ENCODE data around the gene MTG2.

Gene MTG2

GRCh38 chr20:62214067-62214466 lies 31.2 kb downstream of the MTG2 start:
- no peak for DNase-seq
- H3K9me3 Mint-ChIP-seq = no peaks in the 10 kb centered on the region
- H3K4me1 Mint-ChIP-seq (ENCODE audit: low read depth in 2 of 2) = peaks cover 2% of the 10 kb centered on the region in 2 donors
- H3K27me3 Mint-ChIP-seq = peaks cover 4 to 53% of the 10 kb centered on the region in 2 donors
- no peaks in the 10 kb centered on the region for H3K36me3 Mint-ChIP-seq (ENCODE audit: insufficient read depth)
- no peak overlapping the region for H3K4me3 Mint-ChIP-seq
- H3K27ac Mint-ChIP-seq = no peak overlapping the region
- no peak for ATAC-seq (replicated peaks)

- no peaks in the 10 kb centered on the region for H3K36me3 Mint-ChIP-seq (ENCODE audit: insufficient read depth)
- H3K4me3 Mint-ChIP-seq = no peak overlapping the region
- DNase-seq (no peak), ATAC-seq (replicated peaks) (no peak)
- no peaks in the 10 kb centered on the region for H3K9me3 Mint-ChIP-seq
- H3K4me1 Mint-ChIP-seq (ENCODE audit: low read depth in 2 of 2) = peaks cover 4 to 5% of the 10 kb centered on the region in 2 donors
- H3K27ac Mint-ChIP-seq = no peak overlapping the region
- peaks cover 7 to 59% of the 10 kb centered on the region in 2 donors for H3K27me3 Mint-ChIP-seq
Observed at GRCh38 chr20:62215020-62215990, 32.5 kb downstream of the MTG2 start.

- peaks cover 13 to 63% of the 10 kb centered on the region in 2 donors for H3K27me3 Mint-ChIP-seq
- ATAC-seq (replicated peaks) (no peak), DNase-seq (no peak)
- no peak overlapping the region for H3K27ac Mint-ChIP-seq
- no peaks in the 10 kb centered on the region for H3K9me3 Mint-ChIP-seq
- no peak overlapping the region for H3K4me3 Mint-ChIP-seq
- H3K4me1 Mint-ChIP-seq (ENCODE audit: low read depth in 2 of 2) = peaks cover 5 to 6% of the 10 kb centered on the region in 2 donors
- no peaks in the 10 kb centered on the region for H3K36me3 Mint-ChIP-seq (ENCODE audit: insufficient read depth)
Observed at GRCh38 chr20:62215991-62216635, 33.3 kb downstream of the MTG2 start.

GRCh38 chr20:62216636-62217566 lies 34.1 kb downstream of the MTG2 start:
- no peak for ATAC-seq (replicated peaks)
- H3K4me3 Mint-ChIP-seq = no peak overlapping the region

GRCh38 chr20:62217913-62218773 lies 35.3 kb downstream of the MTG2 start:
- Mint-ChIP-seq H3K27me3 (peaks cover 27 to 80% of the 10 kb centered on the region in 2 donors), H3K9me3 (no peaks in the 10 kb centered on the region), H3K4me1 (ENCODE audit: low read depth in 2 of 2) (peaks cover 5 to 6% of the 10 kb centered on the region in 2 donors), H3K4me3 (no peak overlapping the region), H3K27ac (no peak overlapping the region), H3K36me3 (ENCODE audit: insufficient read depth) (no peaks in the 10 kb centered on the region)
- DNase-seq (no peak), ATAC-seq (replicated peaks) (no peak)

More at GRCh38 chr20:62216636-62217566, 34.1 kb downstream of the MTG2 start:
- peaks cover 20 to 68% of the 10 kb centered on the region in 2 donors for H3K27me3 Mint-ChIP-seq
- H3K27ac Mint-ChIP-seq = no peak overlapping the region
- H3K36me3 Mint-ChIP-seq (ENCODE audit: insufficient read depth) = no peaks in the 10 kb centered on the region
- peaks cover 5 to 6% of the 10 kb centered on the region in 2 donors for H3K4me1 Mint-ChIP-seq (ENCODE audit: low read depth in 2 of 2)
- no peak for DNase-seq
- no peaks in the 10 kb centered on the region for H3K9me3 Mint-ChIP-seq

GRCh38 chr20:62219101-62219991 lies 36.5 kb downstream of the MTG2 start:
- peaks cover 5 to 6% of the 10 kb centered on the region in 2 donors for H3K4me1 Mint-ChIP-seq (ENCODE audit: low read depth in 2 of 2)
- no peaks in the 10 kb centered on the region for H3K36me3 Mint-ChIP-seq (ENCODE audit: insufficient read depth)
- ATAC-seq (replicated peaks) (peak; percentile 16), DNase-seq (no peak)
- peak overlapping the region in 1 of 2 donors; percentile 44 for H3K27ac Mint-ChIP-seq
- peak overlapping the region; percentile 64 to 69 for H3K4me3 Mint-ChIP-seq
- H3K27me3 Mint-ChIP-seq = peaks cover 31 to 86% of the 10 kb centered on the region in 2 donors
- H3K9me3 Mint-ChIP-seq = no peaks in the 10 kb centered on the region

GRCh38 chr20:62219992-62220665 lies 37.3 kb downstream of the MTG2 start, which contains the start of gene HRH3:
Gene HRH3 (minus strand): TSS chr20:62220278. CDS start chr20:62219970, 308 bp downstream.
- Mint-ChIP-seq H3K27me3 (peaks cover 39 to 86% of the 10 kb centered on the region in 2 donors), H3K36me3 (ENCODE audit: insufficient read depth) (no peaks in the 10 kb centered on the region), H3K27ac (peak within 1 kb of the TSS in 1 of 2 donors; percentile 44), H3K4me3 (peak within 1 kb of the TSS; percentile 64 to 69), H3K9me3 (no peaks in the 10 kb centered on the region), H3K4me1 (ENCODE audit: low read depth in 2 of 2) (peaks cover 5 to 6% of the 10 kb centered on the region in 2 donors)
- DNase-seq (peak; percentile 11 to 25 (median 24)), ATAC-seq (replicated peaks) (peak; percentile 86)

GRCh38 chr20:62220666-62221568 lies 38.1 kb downstream of the MTG2 start:
- DNase-seq (no peak), ATAC-seq (replicated peaks) (no peak)
- Mint-ChIP-seq H3K9me3 (no peaks in the 10 kb centered on the region), H3K27ac (no peak overlapping the region), H3K4me3 (peak overlapping the region; percentile 38 to 43), H3K36me3 (ENCODE audit: insufficient read depth) (no peaks in the 10 kb centered on the region), H3K27me3 (peaks cover 44 to 82% of the 10 kb centered on the region in 2 donors), H3K4me1 (ENCODE audit: low read depth in 2 of 2) (peaks cover 5 to 6% of the 10 kb centered on the region in 2 donors)

- H3K27me3 Mint-ChIP-seq = peaks cover 53 to 87% of the 10 kb centered on the region in 2 donors
Observed at GRCh38 chr20:62222266-62222850, 39.5 kb downstream of the MTG2 start.

GRCh38 chr20:62222972-62223371 lies 40.1 kb downstream of the MTG2 start:
- H3K27me3 Mint-ChIP-seq = peaks cover 53 to 81% of the 10 kb centered on the region in 2 donors
- no peak overlapping the region for H3K4me3 Mint-ChIP-seq
- DNase-seq (no peak), ATAC-seq (replicated peaks) (no peak)
- H3K27ac Mint-ChIP-seq = no peak overlapping the region
- peaks cover 5 to 6% of the 10 kb centered on the region in 2 donors for H3K4me1 Mint-ChIP-seq (ENCODE audit: low read depth in 2 of 2)
- no peaks in the 10 kb centered on the region for H3K9me3 Mint-ChIP-seq
- H3K36me3 Mint-ChIP-seq (ENCODE audit: insufficient read depth) = no peaks in the 10 kb centered on the region

More at GRCh38 chr20:62222266-62222850, 39.5 kb downstream of the MTG2 start:
- no peak overlapping the region for H3K27ac Mint-ChIP-seq
- ATAC-seq (replicated peaks) = no peak
- no peaks in the 10 kb centered on the region for H3K9me3 Mint-ChIP-seq
- H3K4me3 Mint-ChIP-seq = no peak overlapping the region
- peaks cover 5 to 6% of the 10 kb centered on the region in 2 donors for H3K4me1 Mint-ChIP-seq (ENCODE audit: low read depth in 2 of 2)
- H3K36me3 Mint-ChIP-seq (ENCODE audit: insufficient read depth) = no peaks in the 10 kb centered on the region
- DNase-seq = no peak

Data from effector memory CD8-positive, alpha-beta T cell (primary cell).